Measurements from ENCODE around the gene PRKN. TPM values are rescaled to one million over a fixed set of nuclear protein-coding genes. Genes with fewer than 3 reads are reported as not detected.

The PRKN gene
- total RNA-seq, 4 donors from 2014 or later, result 4.5 to 12.3 (median 9.0) TPM

- WGBS, 2 donors (ENCODE audit: low coverage in 1 of 2), result 70 to 75% methylated on average over 3 to 12 of the region's 12 CpGs
- H3K27me3 ChIP-seq, result no peaks in the 10 kb centered on the region
- no peaks in the 10 kb centered on the region for H3K9me3 ChIP-seq
- no peak for TF ChIP-seq POLR2AphosphoS5 (IDR thresholded peaks at IDR 0.05)
- no peak for TF ChIP-seq POLR2A (IDR thresholded peaks at IDR 0.05)
- no peak for TF ChIP-seq CTCF (IDR thresholded peaks at IDR 0.05)
- no peaks in the 10 kb centered on the region for H3K4me1 ChIP-seq
- no peaks in the 10 kb centered on the region for H3K36me3 ChIP-seq
- in situ Hi-C loops (cut with MboI; ENCODE audit: low pct_ligation_motif_present in 1 of 4, low pct_unique_long_range_greater_than_20kb in 1 of 4, low sequenced_read_pairs in 3 of 4) (no loop called here), intact Hi-C loops (cut with DNase I; ENCODE audit: low total_unique reads) (no loop called here)
- DNase-seq, result no peak
- H3K27ac ChIP-seq, result no peak overlapping the region
- H3K4me3 ChIP-seq, result no peak overlapping the region
Measured at GRCh38 chr6:161458201-161458951, 1269.2 kb downstream of the PRKN start.

- Histone ChIP-seq H3K9me3 (no peaks in the 10 kb centered on the region), H3K4me1 (no peaks in the 10 kb centered on the region), H3K27ac (no peak overlapping the region), H3K4me3 (no peak overlapping the region), H3K27me3 (no peaks in the 10 kb centered on the region), H3K36me3 (no peaks in the 10 kb centered on the region)
- WGBS, 2 donors (ENCODE audit: low coverage in 1 of 2), result 59 to 91% methylated on average over 2 to 5 of the region's 5 CpGs
- intact Hi-C loops (cut with DNase I; ENCODE audit: low total_unique reads) (no loop called here), in situ Hi-C loops (cut with MboI; ENCODE audit: low pct_ligation_motif_present in 1 of 4, low pct_unique_long_range_greater_than_20kb in 1 of 4, low sequenced_read_pairs in 3 of 4) (no loop called here)
- DNase-seq, result no peak
- no peak for TF ChIP-seq EP300 (IDR thresholded peaks at IDR 0.05; ENCODE audit: low read depth)
- no peak for TF ChIP-seq POLR2AphosphoS5 (IDR thresholded peaks at IDR 0.05)
- no peak for TF ChIP-seq POLR2A (IDR thresholded peaks at IDR 0.05)
- TF ChIP-seq CTCF (IDR thresholded peaks at IDR 0.05), result no peak
Measured at GRCh38 chr6:161455848-161456247, 1271.7 kb downstream of the PRKN start.

DNA sequence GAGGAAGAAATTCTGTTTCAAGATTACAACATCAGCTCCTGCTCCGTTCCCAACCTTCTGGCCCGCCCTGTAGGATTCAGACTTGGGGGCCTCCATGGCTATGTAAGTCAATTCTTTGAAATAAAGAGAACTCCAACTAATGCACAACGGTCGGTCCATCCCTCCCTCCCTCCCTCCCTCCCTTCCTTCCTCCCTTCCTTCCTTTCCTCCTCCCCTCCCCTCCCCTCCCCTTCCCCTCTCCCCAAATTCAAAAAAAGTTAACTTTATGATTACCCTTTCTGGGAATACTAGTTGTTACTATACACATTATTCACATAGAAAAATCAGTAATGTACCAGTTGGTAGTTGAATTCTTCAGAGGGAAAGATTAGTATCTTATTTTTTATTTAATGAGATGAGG, 1274.0 kb downstream of the PRKN start:
- in situ Hi-C loops (cut with MboI; ENCODE audit: low pct_ligation_motif_present in 1 of 4, low pct_unique_long_range_greater_than_20kb in 1 of 4, low sequenced_read_pairs in 3 of 4), result no loop called here
- no peak for TF ChIP-seq POLR2AphosphoS5 (IDR thresholded peaks at IDR 0.05)
- TF ChIP-seq CTCF (IDR thresholded peaks at IDR 0.05), result no peak
- no peak for TF ChIP-seq EP300 (IDR thresholded peaks at IDR 0.05; ENCODE audit: low read depth)
- TF ChIP-seq POLR2A (IDR thresholded peaks at IDR 0.05), result no peak
- Histone ChIP-seq H3K27ac (no peak overlapping the region), H3K9me3 (no peaks in the 10 kb centered on the region), H3K4me3 (no peak overlapping the region), H3K4me1 (no peaks in the 10 kb centered on the region), H3K27me3 (no peaks in the 10 kb centered on the region), H3K36me3 (no peaks in the 10 kb centered on the region)
- intact Hi-C loops (cut with DNase I; ENCODE audit: low total_unique reads), result no loop called here
- 93% methylated on average over 4 of the region's 4 CpGs; no CpG with 5 or more reads in 1 of the 2 donors for WGBS, 2 donors (ENCODE audit: low coverage in 1 of 2)
- DNase-seq, result no peak

- Histone ChIP-seq H3K27me3 (no peaks in the 10 kb centered on the region), H3K27ac (no peak overlapping the region), H3K4me3 (no peak overlapping the region), H3K36me3 (no peaks in the 10 kb centered on the region), H3K9me3 (no peaks in the 10 kb centered on the region), H3K4me1 (no peaks in the 10 kb centered on the region)
- intact Hi-C loops (cut with DNase I; ENCODE audit: low total_unique reads) (no loop called here), in situ Hi-C loops (cut with MboI; ENCODE audit: low pct_ligation_motif_present in 1 of 4, low pct_unique_long_range_greater_than_20kb in 1 of 4, low sequenced_read_pairs in 3 of 4) (no loop called here)
- WGBS, 2 donors (ENCODE audit: low coverage in 1 of 2), result 83 to 95% methylated on average over 1 to 3 of the region's 3 CpGs
- no peak for TF ChIP-seq EP300 (IDR thresholded peaks at IDR 0.05; ENCODE audit: low read depth)
- TF ChIP-seq POLR2AphosphoS5 (IDR thresholded peaks at IDR 0.05), result no peak
- TF ChIP-seq POLR2A (IDR thresholded peaks at IDR 0.05), result no peak
- TF ChIP-seq CTCF (IDR thresholded peaks at IDR 0.05), result no peak
- no peak for DNase-seq
Measured at GRCh38 chr6:161452241-161452640, 1275.3 kb downstream of the PRKN start.
